CD4-positive, alpha-beta T cell (primary cell): ENCODE measurements around the gene DCDC2C. TPM values are rescaled to one million over a fixed set of nuclear protein-coding genes. Genes with fewer than 3 reads are reported as not detected.

Experiments used
- ATAC-seq: fragments of 200-7000 bp; cut with Tn5 transposase; one replicate; pipeline ENCODE4 v1.10.0; 2022; ENCODE audit warnings: mild to moderate bottlenecking; ENCODE audit not compliant: poor library complexity
- CTCF ChIA-PET: fragments of 350-600 bp; sonication (Branson Sonifier 250); formaldehyde crosslinking; loops from one replicate; lab custom pipeline; 2021; ENCODE audit warnings: antibody characterized with exemption, inconsistent platforms; lab: Charles Lee
- POLR2A ChIA-PET: fragments of 350-600 bp; sonication (Branson Sonifier 250); formaldehyde crosslinking; loops from one replicate; lab custom pipeline; 2021; ENCODE audit warnings: antibody characterized with exemption, inconsistent platforms; lab: Charles Lee
- DNase-seq, 14 experiments: peaks; one replicate each; pipeline ENCODE4 v3.0.0-alpha.2; 2013 to 2020; ENCODE audit warnings: mixed read lengths in 2 of 14
- H3K27ac ChIP-seq, 2 donors: one replicate each; pipeline versions ENCODE4 v1.5.1 to v1.7.0; 2013; ENCODE audit warnings: low read length in 2 of 2, low read depth in 1 of 2, mild to moderate bottlenecking in 1 of 2
- H3K27me3 ChIP-seq, 2 experiments: 1 replicate in 1 of 2; 2 replicates in 1 of 2; pipeline versions ENCODE4 v1.6.1 to v1.7.0; 2013; ENCODE audit warnings: low read length in 2 of 2, control low read depth in 1 of 2, mild to moderate bottlenecking in 1 of 2, moderate library complexity in 1 of 2; ENCODE audit not compliant: insufficient read depth in 2 of 2, control insufficient read depth in 1 of 2
- H3K36me3 ChIP-seq: one replicate; pipeline ENCODE4 v1.6.1; 2013; ENCODE audit warnings: low read length, control low read depth; ENCODE audit not compliant: insufficient read depth
- H3K4me1 ChIP-seq: one replicate; pipeline ENCODE4 v1.6.1; 2013; ENCODE audit warnings: low read length, control low read depth; ENCODE audit not compliant: insufficient read depth
- H3K4me3 ChIP-seq: one replicate; pipeline ENCODE4 v1.5.1; 2013; ENCODE audit warnings: mild to moderate bottlenecking, low read length, moderate library complexity
- H3K9me3 ChIP-seq, 2 experiments: 1 replicate in 1 of 2; 2 replicates in 1 of 2; pipeline versions ENCODE4 v1.6.1 to v1.7.0; 2013; ENCODE audit warnings: low read length in 2 of 2, mild to moderate bottlenecking in 2 of 2, control low read depth in 1 of 2, moderate library complexity in 1 of 2; ENCODE audit not compliant: control insufficient read depth in 1 of 2, insufficient read depth in 1 of 2
- H3K27ac Mint-ChIP-seq: one replicate; pipeline ENCODE4 v1.8.0; 2020; ENCODE audit warnings: mixed read lengths
- H3K27me3 Mint-ChIP-seq: one replicate; pipeline ENCODE4 v1.8.0; 2021; ENCODE audit warnings: mixed read lengths
- H3K36me3 Mint-ChIP-seq: one replicate; pipeline ENCODE4 v1.8.0; 2021; ENCODE audit warnings: low read depth, mixed read lengths
- H3K4me1 Mint-ChIP-seq: one replicate; pipeline ENCODE4 v1.8.0; 2021; ENCODE audit warnings: low read depth, mixed read lengths
- H3K4me3 Mint-ChIP-seq: one replicate; pipeline ENCODE4 v1.8.0; 2020; ENCODE audit warnings: mild to moderate bottlenecking, mixed read lengths
- H3K9me3 Mint-ChIP-seq: one replicate; pipeline ENCODE4 v1.8.0; 2020; ENCODE audit warnings: mixed read lengths
- intact Hi-C, 2 experiments: fragments of 100-400 bp; cut with DNase I in 1 of 2; cut with micrococcal nuclease in 1 of 2; formaldehyde crosslinking; loops; one replicate each; pipeline versions ENCODE4 v1.15.1 to v1.9.0; 2023 to 2025; cut with DNase I, micrococcal nuclease
- total RNA-seq, 174 experiments: library from RNA in 2 of 174; stranded (reverse) in 2 of 174; gene quantifications; one replicate each; pipeline ENCODE4 v1.2.3 and lab custom pipeline; 2021 to 2026
- TF ChIP-seq, protein P1 (sequence below): fragments of 200-600 bp; IDR thresholded peaks from one replicate; pipeline ENCODE4 v1.8.0; 2022; ENCODE audit warnings: antibody characterized with exemption, mild to moderate bottlenecking

DCDC2C gene
- total RNA-seq, 2 experiments from 2014 or later = not detected

DNA sequence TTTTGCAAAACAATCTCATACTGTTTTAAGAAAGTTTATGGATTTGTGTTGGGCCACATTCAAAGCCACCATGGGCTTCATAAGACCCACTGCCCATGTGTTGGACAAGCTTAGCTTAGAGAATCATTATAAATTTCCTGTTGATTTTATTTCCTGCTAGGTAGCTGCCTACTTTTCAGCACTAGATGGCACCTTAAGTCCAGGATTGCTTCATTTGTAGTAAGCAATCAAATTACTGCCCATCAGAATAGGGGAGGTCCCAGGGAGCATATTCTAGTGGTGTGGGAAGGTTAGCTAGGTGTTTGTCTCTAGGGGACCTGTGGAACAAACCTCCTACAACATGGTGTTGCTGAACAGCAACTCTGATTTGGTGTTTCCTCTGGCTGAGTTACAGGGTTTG lies 11.0 kb upstream of the DCDC2C start:
- DNase-seq (no peak), ATAC-seq (no peak)
- ChIA-PET CTCF (no interaction called here), POLR2A (no interaction called here)
- Mint-ChIP-seq H3K27me3 (peaks cover 38% of the 10 kb centered on the region), H3K27ac (no peak overlapping the region), H3K9me3 (peaks cover 3% of the 10 kb centered on the region), H3K4me3 (no peak overlapping the region), H3K4me1 (no peaks in the 10 kb centered on the region), H3K36me3 (no peaks in the 10 kb centered on the region)
- Histone ChIP-seq H3K4me3 (no peak overlapping the region), H3K27me3 (peaks cover 7 to 8% of the 10 kb centered on the region in 2 experiments), H3K9me3 (peaks cover 0 to 6% of the 10 kb centered on the region in 2 experiments), H3K27ac (no peak overlapping the region), H3K4me1 (no peaks in the 10 kb centered on the region), H3K36me3 (no peaks in the 10 kb centered on the region)
- intact Hi-C loops = no loop called here
- TF ChIP-seq, protein P1, sequence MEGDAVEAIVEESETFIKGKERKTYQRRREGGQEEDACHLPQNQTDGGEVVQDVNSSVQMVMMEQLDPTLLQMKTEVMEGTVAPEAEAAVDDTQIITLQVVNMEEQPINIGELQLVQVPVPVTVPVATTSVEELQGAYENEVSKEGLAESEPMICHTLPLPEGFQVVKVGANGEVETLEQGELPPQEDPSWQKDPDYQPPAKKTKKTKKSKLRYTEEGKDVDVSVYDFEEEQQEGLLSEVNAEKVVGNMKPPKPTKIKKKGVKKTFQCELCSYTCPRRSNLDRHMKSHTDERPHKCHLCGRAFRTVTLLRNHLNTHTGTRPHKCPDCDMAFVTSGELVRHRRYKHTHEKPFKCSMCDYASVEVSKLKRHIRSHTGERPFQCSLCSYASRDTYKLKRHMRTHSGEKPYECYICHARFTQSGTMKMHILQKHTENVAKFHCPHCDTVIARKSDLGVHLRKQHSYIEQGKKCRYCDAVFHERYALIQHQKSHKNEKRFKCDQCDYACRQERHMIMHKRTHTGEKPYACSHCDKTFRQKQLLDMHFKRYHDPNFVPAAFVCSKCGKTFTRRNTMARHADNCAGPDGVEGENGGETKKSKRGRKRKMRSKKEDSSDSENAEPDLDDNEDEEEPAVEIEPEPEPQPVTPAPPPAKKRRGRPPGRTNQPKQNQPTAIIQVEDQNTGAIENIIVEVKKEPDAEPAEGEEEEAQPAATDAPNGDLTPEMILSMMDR = no peak

DNA sequence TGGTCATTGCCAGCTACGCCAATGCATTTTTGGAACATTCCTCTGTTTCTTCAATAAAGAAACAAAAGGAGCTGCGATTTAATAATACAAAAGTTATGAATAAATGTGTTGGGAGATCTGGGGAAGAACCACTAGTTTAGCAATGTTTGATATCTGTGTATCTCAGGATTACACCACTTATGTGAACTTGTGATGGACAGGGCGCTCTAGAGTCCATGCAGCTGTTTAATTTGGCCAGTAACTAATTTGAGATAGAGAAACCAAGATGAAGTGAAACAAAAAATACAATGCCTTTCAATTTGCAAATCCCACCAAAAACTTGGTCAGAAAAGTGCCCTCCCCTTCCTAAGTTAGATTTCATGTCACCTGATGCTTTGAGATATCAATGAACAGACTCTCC lies 6.8 kb upstream of the DCDC2C start:
- no peak overlapping the region for H3K4me3 Mint-ChIP-seq
- CTCF ChIA-PET = no interaction called here
- peaks cover 3% of the 10 kb centered on the region for H3K9me3 Mint-ChIP-seq
- H3K27ac ChIP-seq = no peak overlapping the region
- peaks cover 61% of the 10 kb centered on the region for H3K27me3 Mint-ChIP-seq
- no peaks in the 10 kb centered on the region for H3K9me3 ChIP-seq
- no peak overlapping the region for H3K4me3 ChIP-seq
- no peaks in the 10 kb centered on the region for H3K4me1 ChIP-seq
- H3K4me1 Mint-ChIP-seq = no peaks in the 10 kb centered on the region
- H3K36me3 ChIP-seq = no peaks in the 10 kb centered on the region
- POLR2A ChIA-PET = no interaction called here
- TF ChIP-seq, protein P1 = no peak
- no peaks in the 10 kb centered on the region for H3K36me3 Mint-ChIP-seq
- intact Hi-C loops = no loop called here
- peaks cover 8 to 10% of the 10 kb centered on the region in 2 experiments for H3K27me3 ChIP-seq
- ATAC-seq (no peak), DNase-seq (no peak)
- H3K27ac Mint-ChIP-seq = no peak overlapping the region

DNA sequence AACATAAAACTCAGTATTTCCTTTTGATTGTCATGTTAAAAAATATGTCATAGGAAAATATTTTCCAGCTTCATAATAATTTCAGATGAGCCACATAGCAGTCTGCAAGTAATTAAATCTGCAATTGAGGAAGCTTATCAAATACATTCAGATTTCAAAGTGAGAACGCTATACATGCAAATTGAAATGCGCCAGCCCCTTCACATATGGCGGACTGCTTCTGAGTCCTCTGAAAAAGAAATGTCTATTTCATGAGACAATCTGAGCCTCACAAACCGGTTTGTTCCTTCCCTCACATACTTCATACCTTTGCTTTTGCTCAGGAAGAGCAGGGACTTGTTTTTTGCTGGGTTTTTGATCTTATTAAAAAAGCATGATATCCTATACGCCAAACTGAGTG lies 2.3 kb upstream of the DCDC2C start:
- H3K36me3 ChIP-seq = no peaks in the 10 kb centered on the region
- Mint-ChIP-seq H3K27ac (no peak overlapping the region), H3K9me3 (no peaks in the 10 kb centered on the region), H3K4me3 (no peak overlapping the region), H3K36me3 (no peaks in the 10 kb centered on the region), H3K4me1 (no peaks in the 10 kb centered on the region), H3K27me3 (peaks cover 73% of the 10 kb centered on the region)
- ChIA-PET POLR2A (no interaction called here), CTCF (no interaction called here)
- H3K27me3 ChIP-seq = peaks cover 9 to 33% of the 10 kb centered on the region in 2 experiments
- DNase-seq = no peak
- no peaks in the 10 kb centered on the region for H3K4me1 ChIP-seq
- peaks cover 0 to 12% of the 10 kb centered on the region in 2 experiments for H3K9me3 ChIP-seq
- intact Hi-C loops = no loop called here
- TF ChIP-seq, protein P1 = no peak
- no peak for ATAC-seq
- H3K4me3 ChIP-seq = no peak overlapping the region
- no peak overlapping the region for H3K27ac ChIP-seq
